Stimulated activated CD4-positive, alpha-beta T cell treated with anti-CD3 and anti-CD28 coated beads, Interleukin-2, amount 100 ng/mL, for 48 hours (primary cell): ENCODE data around the gene HSPA5.

Experiments used
- DNase-seq, 2 donors: peaks; one replicate each; pipeline ENCODE4 v3.0.0-alpha.2; 2020

The HSPA5 gene

DNA sequence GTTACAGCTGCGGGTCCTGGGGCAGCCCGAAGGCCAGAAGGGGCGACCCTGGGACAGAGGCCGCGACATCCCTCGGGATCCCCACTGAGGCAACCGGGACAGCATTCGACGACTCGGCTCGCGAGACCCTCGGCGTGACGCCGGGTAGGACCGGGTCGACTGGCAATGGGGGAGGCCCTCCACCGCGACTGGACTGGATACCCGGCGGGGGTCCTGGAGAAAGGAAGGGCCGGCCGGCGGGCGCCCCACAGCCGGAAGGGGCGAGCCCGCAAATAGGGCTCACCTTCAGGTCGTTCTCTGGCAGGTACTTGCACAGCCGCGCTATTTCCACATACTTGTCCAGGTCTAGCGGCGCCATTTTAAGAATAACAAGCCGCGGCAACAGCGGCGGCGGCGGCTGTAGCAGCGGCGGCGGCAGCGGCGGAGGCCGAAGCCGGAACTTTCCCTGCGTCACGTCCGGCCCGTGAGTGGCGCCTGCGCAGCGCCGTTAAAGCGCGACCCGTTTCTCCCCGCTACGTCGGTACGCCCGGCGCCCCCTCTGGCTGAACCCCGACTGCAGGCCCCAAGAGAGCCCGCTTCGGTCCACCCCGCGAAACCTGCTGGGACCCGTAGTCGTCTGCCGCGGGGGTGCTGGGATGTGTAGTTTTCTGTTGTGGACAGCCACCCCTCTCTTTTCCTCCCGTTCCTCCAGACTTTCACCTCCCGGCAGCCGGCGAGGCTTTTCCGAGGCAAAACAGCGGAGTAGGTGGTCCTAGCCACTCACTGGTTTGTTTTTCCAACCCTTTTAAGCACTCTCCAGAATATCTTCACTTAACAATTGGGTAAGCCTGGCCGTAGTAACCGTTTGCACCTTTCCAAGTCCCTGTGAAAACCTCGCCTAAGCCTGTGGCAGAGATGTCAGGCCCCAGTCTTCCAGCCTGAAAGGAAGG, 51.5 kb downstream of the HSPA5 start, which contains the start of gene PPP6C:
Gene PPP6C, minus strand, starts transcription at position 443 of the 929 bp plus-strand sequence. Its CDS starts 85 bp downstream, at position 358.
- DNase-seq, result peak; percentile 96

DNA sequence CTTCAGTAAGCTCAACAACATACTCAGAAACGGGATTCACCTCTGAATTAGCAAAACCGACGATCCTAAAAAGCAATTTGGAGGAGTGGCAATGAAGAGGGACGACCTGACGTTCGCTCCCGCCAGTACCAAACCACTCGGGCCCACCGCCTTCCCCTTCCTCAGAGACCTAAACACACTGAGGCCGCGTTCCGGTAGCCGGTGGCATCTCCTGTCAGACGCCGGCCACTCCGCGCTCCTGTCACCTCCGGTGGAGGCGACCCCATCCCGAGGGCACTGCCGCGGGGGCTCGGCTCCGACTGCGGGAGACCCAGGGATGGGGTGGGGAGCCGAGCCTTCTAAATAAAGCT, 52.2 kb downstream of the HSPA5 start:
- peak in 1 of 2 donors; percentile 32 for DNase-seq
